Activated T-cell treated with anti-CD3 and anti-CD28 coated beads, Interleukin-2, amount 50 U/mL, for 1 hour (primary cell): ENCODE measurements around the gene LRRC26.

Source experiments
- DNase-seq: peaks from one replicate; pipeline ENCODE4 v3.0.0-alpha.2; 2020

Gene LRRC26

GRCh38 chr9:137181680-137182079 lies 11.8 kb upstream of the LRRC26 start:
- no peak for DNase-seq

DNA sequence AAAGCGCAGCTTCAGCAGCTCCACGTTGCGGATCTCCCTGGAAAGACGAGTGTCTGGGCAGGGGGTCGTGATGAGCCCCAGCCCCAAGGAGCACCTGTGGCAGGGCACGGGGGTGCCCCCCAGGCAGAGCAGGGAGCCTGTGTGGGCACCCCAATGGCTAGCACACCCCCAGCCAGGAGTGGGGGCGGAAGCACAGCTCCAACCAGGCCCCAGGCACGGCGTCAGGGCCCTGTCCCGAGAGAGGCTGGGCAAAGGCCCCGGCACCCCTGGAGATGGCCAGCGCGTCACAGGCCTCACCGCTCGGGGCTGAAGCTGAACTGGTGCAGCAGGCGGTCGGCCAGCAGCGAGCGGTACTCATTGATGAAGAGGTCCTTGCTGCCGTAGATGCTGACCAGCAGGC lies 10.6 kb upstream of the LRRC26 start:
- DNase-seq: no peak

GRCh38 chr9:137179761-137180160 lies 9.9 kb upstream of the LRRC26 start:
- DNase-seq: no peak

- no peak for DNase-seq
Measured at GRCh38 chr9:137178939-137179630, 9.2 kb upstream of the LRRC26 start.

GRCh38 chr9:137178201-137178938 lies 8.5 kb upstream of the LRRC26 start:
- no peak for DNase-seq

DNA sequence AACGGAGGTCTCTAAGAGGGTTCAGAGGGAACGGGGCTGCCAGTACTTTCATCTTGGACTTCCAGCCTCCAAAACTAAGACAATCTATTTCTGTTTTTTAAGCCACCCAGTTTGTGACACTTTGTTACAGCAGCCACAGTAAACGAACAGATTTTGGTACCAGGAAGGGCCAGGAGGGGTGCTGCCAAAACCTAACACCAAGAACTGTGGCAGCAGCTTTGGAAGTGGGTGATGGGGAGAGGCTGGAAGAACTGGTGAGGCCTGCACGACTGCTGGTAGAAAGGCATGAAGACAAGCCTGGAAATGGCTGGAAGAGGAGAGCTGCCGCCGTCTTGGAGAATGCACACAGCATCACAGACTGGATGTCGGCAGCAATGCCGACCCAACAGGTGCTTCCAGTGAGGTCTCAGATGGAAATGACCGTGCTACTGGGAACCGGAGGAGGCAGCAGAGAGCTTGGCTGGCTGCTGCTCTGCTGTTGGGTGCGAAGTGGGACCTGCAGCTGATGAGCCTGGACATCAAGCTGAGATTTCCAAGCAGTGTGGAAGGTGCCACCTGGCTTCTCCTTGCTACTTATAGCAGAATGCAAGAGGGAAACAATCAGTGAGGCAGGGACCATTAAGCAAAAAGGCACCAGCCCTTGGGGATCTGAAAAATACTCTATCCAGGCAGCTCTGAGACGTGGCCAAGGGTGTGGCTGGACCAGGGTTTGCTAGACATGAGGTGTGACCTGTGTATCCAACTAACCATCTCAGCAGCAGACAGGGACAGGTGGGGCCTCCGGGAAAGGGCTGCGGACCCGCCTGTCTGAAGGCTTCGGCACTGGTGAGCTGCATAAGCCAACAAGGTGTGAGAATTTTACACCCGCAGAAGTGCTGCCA lies 6.7 kb upstream of the LRRC26 start:
- peak; percentile 33 for DNase-seq

- no peak for DNase-seq
Measured at GRCh38 chr9:137175345-137175961, 5.6 kb upstream of the LRRC26 start.

- DNase-seq: no peak
Measured at GRCh38 chr9:137174722-137175293, 5.0 kb upstream of the LRRC26 start.

GRCh38 chr9:137173796-137174664 lies 4.2 kb upstream of the LRRC26 start:
- no peak for DNase-seq

GRCh38 chr9:137172901-137173795 lies 3.3 kb upstream of the LRRC26 start:
- no peak for DNase-seq

GRCh38 chr9:137171149-137171900 lies 1.5 kb upstream of the LRRC26 start:
- no peak for DNase-seq

- no peak for DNase-seq
Measured at GRCh38 chr9:137170486-137171148, 766 bp upstream of the LRRC26 start.

DNA sequence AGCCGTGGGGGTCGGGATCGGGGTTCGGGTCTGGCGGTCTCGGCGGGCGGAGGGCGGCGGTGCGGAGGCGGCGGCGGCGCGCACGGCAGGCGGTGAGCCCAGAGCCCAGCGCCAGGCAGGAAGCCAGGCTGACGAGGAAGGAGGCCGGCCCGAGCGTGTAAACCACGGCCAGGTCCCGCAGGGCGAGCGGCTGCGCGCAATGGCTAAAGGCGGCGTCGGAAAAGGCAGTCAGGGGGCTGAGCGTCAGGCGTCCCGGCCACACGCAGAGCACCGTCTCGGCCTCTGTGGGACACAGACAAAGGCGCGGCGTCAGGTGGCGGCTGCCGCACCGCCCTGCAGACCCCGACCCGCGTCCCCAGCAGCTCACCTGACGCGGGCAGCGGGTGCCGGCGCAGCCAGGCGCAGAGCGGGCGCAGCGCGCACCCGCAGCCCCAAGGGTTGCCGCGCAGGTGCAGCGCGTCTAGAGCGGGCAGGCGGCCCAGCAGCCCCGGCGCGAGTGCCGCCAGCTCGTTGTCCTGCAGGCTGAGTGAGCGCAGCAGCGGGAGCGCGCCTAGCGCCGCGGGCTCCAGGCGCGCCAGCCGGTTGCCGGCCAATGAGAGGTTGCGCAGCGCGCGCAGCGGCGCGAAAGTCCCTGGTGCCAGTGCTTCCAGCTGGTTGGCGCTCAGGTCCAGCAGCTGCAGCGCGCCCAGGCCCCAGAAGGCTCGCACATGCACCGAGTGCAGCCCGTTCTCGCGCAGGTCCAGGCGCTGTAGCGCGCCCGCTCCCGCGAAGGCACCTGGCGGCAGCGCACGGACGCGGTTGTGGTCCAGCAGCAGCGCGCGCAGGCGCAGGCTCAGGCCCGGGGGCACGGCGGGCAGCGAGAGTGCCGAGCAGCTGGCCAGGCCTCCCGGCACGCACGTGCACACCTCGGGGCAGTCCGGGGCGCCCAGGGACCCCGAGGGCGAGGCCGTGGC lies 671 bp downstream of the LRRC26 start:
- no peak for DNase-seq

DNA sequence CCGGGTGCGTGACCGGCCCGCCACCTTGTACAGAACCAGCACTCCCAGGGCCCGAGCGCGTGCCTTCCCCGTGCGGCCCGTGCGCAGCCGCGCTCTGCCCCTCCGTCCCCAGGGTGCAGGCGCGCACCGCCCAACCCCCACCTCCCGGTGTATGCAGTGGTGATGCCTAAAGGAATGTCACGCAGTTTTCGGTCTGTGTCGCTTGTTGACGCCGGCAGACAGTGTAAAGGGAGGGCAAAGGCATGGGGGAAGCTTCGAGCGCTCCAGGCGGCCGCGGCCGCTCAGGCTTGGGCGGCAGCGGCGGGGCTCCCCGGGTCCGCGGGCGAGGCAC lies 1.3 kb downstream of the LRRC26 start:
- DNase-seq: no peak

GRCh38 chr9:137167747-137168572 lies 1.9 kb downstream of the LRRC26 start:
- no peak for DNase-seq

DNA sequence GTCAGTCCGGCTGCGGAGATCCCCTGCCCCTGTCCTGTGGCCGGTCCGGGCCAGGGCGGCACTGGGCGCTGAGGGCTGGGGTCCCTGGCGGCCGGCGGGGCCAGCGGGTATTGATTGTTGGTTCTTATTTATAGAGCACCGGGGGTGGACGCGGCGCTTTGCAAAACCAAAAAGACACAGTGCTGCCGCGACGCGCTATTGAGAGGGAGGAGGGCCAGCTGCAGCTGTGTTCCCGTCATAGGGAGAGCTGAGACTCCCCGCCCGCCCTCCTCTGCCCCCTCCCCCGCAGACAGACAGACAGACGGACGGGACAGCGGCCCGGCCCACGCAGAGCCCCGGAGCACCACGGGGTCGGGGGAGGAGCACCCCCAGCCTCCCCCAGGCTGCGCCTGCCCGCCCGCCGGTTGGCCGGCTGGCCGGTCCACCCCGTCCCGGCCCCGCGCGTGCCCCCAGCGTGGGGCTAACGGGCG lies 2.5 kb downstream of the LRRC26 start:
- no peak for DNase-seq
